GM12878 (cell line): ENCODE data around the gene CEP83. TPM values are rescaled to one million over a fixed set of nuclear protein-coding genes. Genes with fewer than 3 reads are reported as not detected.

Experiments
- ATAC-seq: fragments of 200-7000 bp; cut with Tn5 transposase; 3 replicates; pipeline ENCODE4 v1.9.1; 2020; ENCODE audit warnings: mild to moderate bottlenecking, moderate library complexity
- BruUV-seq: library from RNA; stranded (reverse); fragments of 400-500 nt; replicated peaks from 2 replicates; lab custom pipeline; 2021; lab: Mats Ljungman, UMichigan
- CTCF ChIA-PET: fragments of 300-600 bp; sonication (Branson Sonifier 250); formaldehyde crosslinking; extraction: SDS; loops from one replicate; lab custom pipeline; 2021; ENCODE audit warnings: inconsistent platforms; lab: Yijun Ruan, JAX
- POLR2A ChIA-PET: fragments of 350-600 bp; formaldehyde crosslinking; extraction: SDS; loops from one replicate; lab custom pipeline; 2021; ENCODE audit warnings: inconsistent platforms; lab: Charles Lee
- RAD21 ChIA-PET: fragments of 300-600 bp; sonication (Branson Sonifier 250); formaldehyde crosslinking; loops from one replicate; lab custom pipeline; 2023; ENCODE audit warnings: antibody characterized with exemption; ENCODE audit not compliant: unreplicated experiment; lab: Charles Lee
- SMC1A ChIA-PET: fragments of 300-600 bp; sonication (Branson Sonifier 250); formaldehyde crosslinking; loops from one replicate; lab custom pipeline; 2023; ENCODE audit not compliant: unreplicated experiment, uncharacterized antibody; lab: Charles Lee
- DNase-seq: peaks from one replicate; pipeline ENCODE4 v3.0.0-alpha.2; 2011; ENCODE audit warnings: low read depth, low spot score
- FAIRE-seq: peaks from 3 replicates; lab custom pipeline; 2011; peaks lifted over from hg19 to GRCh38; lab: Jason Lieb, UNC
- H2AFZ ChIP-seq: 2 replicates; pipeline ENCODE4 v1.6.0; 2011; ENCODE audit warnings: low read depth, low read length, control low read depth; ENCODE audit not compliant: control insufficient read depth
- H3K27ac ChIP-seq: 2 replicates; pipeline ENCODE4 v1.5.1; 2011; ENCODE audit warnings: control low read depth; ENCODE audit not compliant: control insufficient read depth, insufficient read depth
- H3K27me3 ChIP-seq, 2 experiments: replicated peaks in 1 of 2; 2 replicates each; pipeline versions ENCODE4 v1.6.0 to v1.6.1; 2011; ENCODE audit warnings: low read length in 1 of 2; ENCODE audit not compliant: control insufficient read depth in 2 of 2, insufficient read depth in 2 of 2
- H3K36me3 ChIP-seq, 2 experiments: 2 replicates each; pipeline ENCODE4 v1.5.1; 2011; ENCODE audit warnings: low read length in 1 of 2; ENCODE audit not compliant: control insufficient read depth in 2 of 2, insufficient read depth in 2 of 2
- H3K4me1 ChIP-seq: 2 replicates; pipeline ENCODE4 v1.6.1; 2011; ENCODE audit warnings: mild to moderate bottlenecking, low read length, moderate library complexity, mixed read lengths; ENCODE audit not compliant: control insufficient read depth, insufficient read depth
- H3K4me2 ChIP-seq: 2 replicates; pipeline ENCODE4 v1.6.0; 2011; ENCODE audit warnings: control low read depth; ENCODE audit not compliant: control insufficient read depth, insufficient read depth
- H3K4me3 ChIP-seq: fragments of 200-600 bp; sonication (generic); 2 replicates; pipeline ENCODE4 v1.5.1; 2016
- H3K79me2 ChIP-seq: 2 replicates; pipeline ENCODE4 v1.6.0; 2011; ENCODE audit warnings: low read length; ENCODE audit not compliant: control insufficient read depth, insufficient read depth
- H3K9ac ChIP-seq: 2 replicates; pipeline ENCODE4 v1.8.0; 2011; ENCODE audit warnings: low read length, control low read depth, mixed read lengths; ENCODE audit not compliant: control insufficient read depth, insufficient read depth
- H3K9me3 ChIP-seq: replicated peaks from 3 replicates; pipeline ENCODE4 v1.5.1; 2011; ENCODE audit warnings: mild to moderate bottlenecking, low read length; ENCODE audit not compliant: control insufficient read depth, insufficient read depth
- H4K20me1 ChIP-seq: 2 replicates; pipeline ENCODE4 v1.6.0; 2011; ENCODE audit not compliant: control insufficient read depth, insufficient read depth
- ASH2L ChIP-seq: fragments of 300-600, 200-600 bp; sonication (generic); IDR thresholded peaks from 2 replicates; pipeline ENCODE4 v1.6.1; 2017; ENCODE audit warnings: low read depth, mild to moderate bottlenecking, borderline replicate concordance
- CREB1 ChIP-seq: IDR thresholded peaks from 2 replicates; pipeline ENCODE4 v1.6.1; 2012; ENCODE audit warnings: low read depth, mild to moderate bottlenecking, inconsistent platforms
- GATAD2B ChIP-seq: fragments of 450-650 bp; conservative IDR thresholded peaks from 2 replicates; pipeline ENCODE4 v1.6.1; 2017; ENCODE audit warnings: low read depth, mild to moderate bottlenecking, moderate library complexity
- IKZF1 ChIP-seq: fragments of 450-650 bp; conservative IDR thresholded peaks from 2 replicates; pipeline ENCODE4 v1.6.1; 2017; ENCODE audit warnings: antibody characterized with exemption, mild to moderate bottlenecking
- IKZF2 ChIP-seq, 2 experiments: fragments of 450-650 bp; IDR thresholded peaks; 2 replicates each; pipeline ENCODE4 v1.6.1; 2017; ENCODE audit warnings: mild to moderate bottlenecking in 2 of 2, moderate library complexity in 2 of 2
- IRF4 ChIP-seq: IDR thresholded peaks from 2 replicates; pipeline ENCODE4 v1.6.1; 2011; ENCODE audit warnings: low read depth, low read length
- MAX ChIP-seq: IDR thresholded peaks from 2 replicates; pipeline ENCODE4 v1.6.1; 2012; ENCODE audit warnings: low read depth, low read length, improper control_type of control experiment
- MTA2 ChIP-seq: fragments of 450-650 bp; IDR thresholded peaks from 2 replicates; pipeline ENCODE4 v1.6.1; 2016; ENCODE audit warnings: low read depth, mild to moderate bottlenecking, moderate library complexity
- NFIC ChIP-seq: IDR thresholded peaks from 2 replicates; pipeline ENCODE4 v1.6.1; 2012; ENCODE audit warnings: low read depth, mild to moderate bottlenecking, inconsistent platforms, low read length, moderate library complexity
- NFXL1 ChIP-seq: fragments of 450-650 bp; IDR thresholded peaks from 2 replicates; pipeline ENCODE4 v1.6.1; 2017; ENCODE audit warnings: antibody characterized with exemption, mild to moderate bottlenecking, borderline replicate concordance
- NRF1 ChIP-seq: conservative IDR thresholded peaks from 2 replicates; pipeline ENCODE4 v1.6.1; 2011; ENCODE audit warnings: mild to moderate bottlenecking, low read depth, low read length, improper control_type of control experiment
- POLR2AphosphoS2 ChIP-seq: IDR thresholded peaks from 2 replicates; pipeline ENCODE4 v1.6.1; 2011; ENCODE audit warnings: low read depth, mild to moderate bottlenecking, low read length, improper control_type of control experiment, moderate library complexity
- POLR2AphosphoS5 ChIP-seq: IDR thresholded peaks from 2 replicates; pipeline ENCODE4 v1.6.1; 2011; ENCODE audit warnings: mild to moderate bottlenecking, low read length, inconsistent platforms
- SUZ12 ChIP-seq: fragments of 200-600 bp; sonication (generic); IDR thresholded peaks from one replicate; pipeline ENCODE4 v1.6.1; 2018; ENCODE audit warnings: antibody characterized with exemption, mild to moderate bottlenecking; ENCODE audit not compliant: unreplicated experiment
- TCF12 ChIP-seq: IDR thresholded peaks from 2 replicates; pipeline ENCODE4 v1.6.1; 2011; ENCODE audit warnings: low read depth, mild to moderate bottlenecking, low read length
- ZNF687 ChIP-seq: fragments of 450-650 bp; IDR thresholded peaks from 2 replicates; pipeline ENCODE4 v1.6.1; 2017; ENCODE audit warnings: mild to moderate bottlenecking, moderate library complexity
- WGBS: methylation state at CpG from one replicate; pipeline ENCODE4 v1.1.6; 2016; ENCODE audit warnings: low lambda C conversion rate; ENCODE audit not compliant: insufficient replicate concordance, insufficient coverage; ENCODE audit errors: missing lambda C conversion rate; 5-methylcytosine and 5-hydroxymethylcytosine counted together
- in situ Hi-C: fragments of 300-500 bp; cut with MboI; formaldehyde crosslinking; loops from 9 replicates; pipeline ENCODE4 v1.14.3; 2018; ENCODE audit warnings: mixed read lengths
- intact Hi-C: fragments of 100-400 bp; cut with micrococcal nuclease; formaldehyde crosslinking; loops from one replicate; pipeline ENCODE4 v1.14.2; 2022; ENCODE audit not compliant: unreplicated experiment
- polyA plus RNA-seq, 11 experiments: library from polyadenylated mRNA; depleted of rRNA in 4 of 11; unstranded in 6 of 11; stranded (reverse) in 5 of 11; fragments of >200 nt; fragmentation: Nextera tagmentation in 4 of 11; fragmentation: Illumina TruSeq in 1 of 11; extraction: Ambion mirVana in 4 of 11; extraction: Trizol in 1 of 11; gene quantifications; 1 replicate in 1 of 11; 2 replicates in 10 of 11; pipeline versions ENCODE4 v1.2.1 to v1.2.3, GENCODE V29; 2011 to 2016; ENCODE audit warnings: inconsistent platforms in 2 of 11, missing spikeins in 2 of 11, low read depth in 1 of 11
- total RNA-seq, 4 experiments: library from RNA; depleted of rRNA in 3 of 4; stranded (reverse); fragments of >200 nt in 3 of 4; fragmentation: Illumina TruSeq in 1 of 4; extraction: Trizol in 1 of 4; gene quantifications; 2 replicates each; pipeline versions ENCODE4 v1.2.1 to v1.2.3, GENCODE V29; 2013 to 2021
- TF ChIP-seq, protein P1 (sequence below): fragments of 450-650 bp; IDR thresholded peaks from 2 replicates; pipeline ENCODE4 v1.6.1; 2016; ENCODE audit warnings: mild to moderate bottlenecking
- TF ChIP-seq, protein P2 (sequence below): IDR thresholded peaks from 2 replicates; pipeline ENCODE4 v1.6.1; 2012; ENCODE audit warnings: low read depth, low read length, improper control_type of control experiment

Gene CEP83
- total and polyA plus RNA-seq, 10 of the 15 experiments (the other 5 are each of a cell fraction or from before 2014, with no cell fraction given) = 4.3 to 39.0 (median 22.5) TPM

DNA sequence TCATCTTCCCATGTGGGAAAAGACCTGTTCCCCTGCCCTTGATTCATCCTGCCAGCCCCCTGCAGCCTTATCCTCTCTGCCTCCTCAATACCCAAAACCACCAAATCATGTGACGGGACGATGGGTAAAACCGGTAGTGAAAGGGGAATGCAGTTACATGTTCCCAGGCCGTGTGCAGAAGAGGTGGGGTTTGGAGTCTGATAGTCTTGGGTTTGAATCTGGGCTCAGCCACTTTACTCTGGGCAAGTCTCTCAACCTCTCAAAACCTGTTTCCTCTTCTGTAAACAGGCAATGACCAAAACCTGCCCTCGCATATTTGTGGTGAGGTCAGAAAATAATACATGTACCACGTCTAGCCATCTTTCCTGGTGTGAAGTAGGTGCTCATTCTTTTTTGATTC lies 188.3 kb downstream of the CEP83 start:
- Histone ChIP-seq H3K27me3 (no peaks in the 10 kb centered on the region), H3K4me3 (no peak overlapping the region), H4K20me1 (no peaks in the 10 kb centered on the region), H3K79me2 (no peaks in the 10 kb centered on the region), H3K4me2 (peak overlapping the region; percentile 40), H3K9ac (no peak overlapping the region), H3K27ac (peak overlapping the region; percentile 45; the same call in 1 of the 2 replicates), H3K36me3 (peaks cover 4 to 17% of the 10 kb centered on the region in 2 experiments; a peak in 3 of 4 replicates), H2AFZ (peak overlapping the region; percentile 13), H3K9me3 (no peaks in the 10 kb centered on the region; the same call in 2 of the 3 replicates), H3K4me1 (peaks cover 56% of the 10 kb centered on the region)
- ChIA-PET SMC1A (interaction anchor here (0.7 to 3.7 kb wide), 7 partner anchors 10 to 117 kb away, joined by 3 to 17 read pairs (median 15); no protein-coding TSS in a partner anchor), CTCF (interaction anchor here (1.1 to 2.7 kb wide), 5 partner anchors 9 to 104 kb away, joined by 3 to 9 read pairs (median 4); no protein-coding TSS in a partner anchor), RAD21 (interaction anchor here (1.2 to 4.8 kb wide), 5 partner anchors 9 to 188 kb away, joined by 3 to 17 read pairs (median 5); no protein-coding TSS in a partner anchor), POLR2A (interaction anchor here (1.1 to 2.4 kb wide), 2 partner anchors 9 to 27 kb away, joined by 3 to 11 read pairs; no protein-coding TSS in a partner anchor)
- 2% methylated on average over 6 of the region's 6 CpGs for WGBS
- in situ Hi-C loops = no loop called here
- ATAC-seq (peak; percentile 64), DNase-seq (no peak), FAIRE-seq (no peak)
- no TSS peak for BruUV-seq
- intact Hi-C loops = no loop called here
- TF ChIP-seq NFXL1 = no peak
- TF ChIP-seq CREB1 = 0 out of 2 replicates have a peak, but pooled peaks have one; percentile 14
- TF ChIP-seq TCF12 = no peak
- TF ChIP-seq MAX = no peak
- TF ChIP-seq, protein P1, sequence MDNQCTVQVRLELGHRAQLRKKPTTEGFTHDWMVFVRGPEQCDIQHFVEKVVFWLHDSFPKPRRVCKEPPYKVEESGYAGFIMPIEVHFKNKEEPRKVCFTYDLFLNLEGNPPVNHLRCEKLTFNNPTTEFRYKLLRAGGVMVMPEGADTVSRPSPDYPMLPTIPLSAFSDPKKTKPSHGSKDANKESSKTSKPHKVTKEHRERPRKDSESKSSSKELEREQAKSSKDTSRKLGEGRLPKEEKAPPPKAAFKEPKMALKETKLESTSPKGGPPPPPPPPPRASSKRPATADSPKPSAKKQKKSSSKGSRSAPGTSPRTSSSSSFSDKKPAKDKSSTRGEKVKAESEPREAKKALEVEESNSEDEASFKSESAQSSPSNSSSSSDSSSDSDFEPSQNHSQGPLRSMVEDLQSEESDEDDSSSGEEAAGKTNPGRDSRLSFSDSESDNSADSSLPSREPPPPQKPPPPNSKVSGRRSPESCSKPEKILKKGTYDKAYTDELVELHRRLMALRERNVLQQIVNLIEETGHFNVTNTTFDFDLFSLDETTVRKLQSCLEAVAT = no peak
- TF ChIP-seq POLR2AphosphoS2 = no peak
- TF ChIP-seq SUZ12 = no peak
- no peak for TF ChIP-seq GATAD2B
- TF ChIP-seq, protein P2, sequence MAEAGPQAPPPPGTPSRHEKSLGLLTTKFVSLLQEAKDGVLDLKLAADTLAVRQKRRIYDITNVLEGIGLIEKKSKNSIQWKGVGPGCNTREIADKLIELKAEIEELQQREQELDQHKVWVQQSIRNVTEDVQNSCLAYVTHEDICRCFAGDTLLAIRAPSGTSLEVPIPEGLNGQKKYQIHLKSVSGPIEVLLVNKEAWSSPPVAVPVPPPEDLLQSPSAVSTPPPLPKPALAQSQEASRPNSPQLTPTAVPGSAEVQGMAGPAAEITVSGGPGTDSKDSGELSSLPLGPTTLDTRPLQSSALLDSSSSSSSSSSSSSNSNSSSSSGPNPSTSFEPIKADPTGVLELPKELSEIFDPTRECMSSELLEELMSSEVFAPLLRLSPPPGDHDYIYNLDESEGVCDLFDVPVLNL = no peak
- TF ChIP-seq ASH2L = no peak
- peak; percentile 52; the same call in 1 of the 2 replicates for TF ChIP-seq IKZF1
- TF ChIP-seq MTA2 = 0 out of 2 replicates have a peak, but pooled peaks have one; percentile 26
- no peak for TF ChIP-seq ZNF687
- TF ChIP-seq NFIC = no peak
- TF ChIP-seq NRF1 = no peak
- no peak; the same call in 1 of the 2 replicates for TF ChIP-seq POLR2AphosphoS5
- TF ChIP-seq IRF4 = peak; percentile 30; the same call in 1 of the 2 replicates
- TF ChIP-seq IKZF2 (IDR thresholded peaks at IDR 0.05) = peak; percentile 51 to 57; a peak in 2 of 4 replicates
